IMR-90 (cell line): ENCODE data around the gene SPAG5. TPM values are rescaled to one million over a fixed set of nuclear protein-coding genes. Genes with fewer than 3 reads are reported as not detected.

ENCODE experiments used
- ATAC-seq: fragments of 200-7000 bp; cut with Tn5 transposase; 2 replicates; pipeline ENCODE4 v1.9.1; 2020; ENCODE audit warnings: low read depth, mild to moderate bottlenecking, moderate library complexity
- BruUV-seq: library from RNA; stranded (reverse); fragments of 400-500 nt; replicated peaks from 2 replicates; lab custom pipeline; 2021; lab: Mats Ljungman, UMichigan
- CTCF ChIA-PET: fragments of 300-600 bp; formaldehyde crosslinking; extraction: SDS; loops from one replicate; lab custom pipeline; 2021; ENCODE audit warnings: antibody characterized with exemption; lab: Yijun Ruan, JAX
- POLR2A ChIA-PET: fragments of 300-600 bp; sonication (Branson Sonifier 250); formaldehyde crosslinking; loops from one replicate; lab custom pipeline; 2022; ENCODE audit warnings: antibody characterized with exemption; ENCODE audit not compliant: unreplicated experiment; lab: Charles Lee
- DNase-seq: peaks from one replicate; pipeline ENCODE4 v3.0.0; 2013
- H2AFZ ChIP-seq: replicated peaks from 2 replicates; pipeline ENCODE3; 2013; ENCODE audit warnings: low read length, mild to moderate bottlenecking; ENCODE audit not compliant: poor library complexity
- H2AK5ac ChIP-seq: 2 replicates; pipeline ENCODE4 v1.6.1; 2013; ENCODE audit warnings: low read depth, low read length, inconsistent platforms
- H2AK9ac ChIP-seq: replicated peaks from 2 replicates; pipeline ENCODE3; 2013; ENCODE audit warnings: mild to moderate bottlenecking, low read depth, low read length, moderate library complexity; ENCODE audit not compliant: poor library complexity
- H2BK120ac ChIP-seq: 2 replicates; pipeline ENCODE4 v1.6.1; 2013; ENCODE audit warnings: low read depth, low read length, inconsistent platforms
- H2BK15ac ChIP-seq: 3 replicates; pipeline ENCODE4 v1.6.1; 2013; ENCODE audit warnings: low read depth, low read length, inconsistent platforms
- H2BK20ac ChIP-seq: 2 replicates; pipeline ENCODE4 v1.6.1; 2013; ENCODE audit warnings: low read depth, mild to moderate bottlenecking, inconsistent platforms, low read length, moderate library complexity
- H2BK5ac ChIP-seq: 2 replicates; pipeline ENCODE4 v1.6.1; 2013; ENCODE audit warnings: mild to moderate bottlenecking, low read depth, low read length, inconsistent platforms; ENCODE audit not compliant: poor library complexity, severe bottlenecking
- H3K14ac ChIP-seq: replicated peaks from 2 replicates; pipeline ENCODE4 v1.6.1; 2013; ENCODE audit warnings: low read depth, low read length, inconsistent platforms
- H3K18ac ChIP-seq: 2 replicates; pipeline ENCODE4 v1.6.1; 2013; ENCODE audit warnings: low read depth, low read length, control low read depth
- H3K23ac ChIP-seq: 2 replicates; pipeline ENCODE4 v1.6.1; 2013; ENCODE audit warnings: low read depth, low read length, inconsistent platforms
- H3K27ac ChIP-seq: 2 replicates; pipeline ENCODE4 v1.5.1; 2013; ENCODE audit warnings: mild to moderate bottlenecking, control low read depth, low read length; ENCODE audit not compliant: insufficient read depth
- H3K27me3 ChIP-seq: 2 replicates; pipeline ENCODE4 v1.6.1; 2013; ENCODE audit warnings: low read length; ENCODE audit not compliant: control insufficient read depth, insufficient read depth
- H3K36me3 ChIP-seq: 2 replicates; pipeline ENCODE4 v1.6.1; 2013; ENCODE audit warnings: low read length, mixed read lengths; ENCODE audit not compliant: control insufficient read depth, insufficient read depth
- H3K4ac ChIP-seq: 2 replicates; pipeline ENCODE4 v1.6.1; 2013; ENCODE audit warnings: low read depth, low read length, inconsistent platforms
- H3K4me1 ChIP-seq: 2 replicates; pipeline ENCODE4 v1.6.1; 2013; ENCODE audit warnings: low read length, mixed read lengths; ENCODE audit not compliant: control insufficient read depth, insufficient read depth
- H3K4me2 ChIP-seq: 2 replicates; pipeline ENCODE4 v1.6.1; 2013; ENCODE audit warnings: low read depth, mild to moderate bottlenecking, control low read depth, low read length, moderate library complexity
- H3K4me3 ChIP-seq: 2 replicates; pipeline ENCODE4 v1.5.1; 2013; ENCODE audit warnings: low read depth, mild to moderate bottlenecking, control low read depth, low read length, moderate library complexity; ENCODE audit not compliant: insufficient read depth
- H3K56ac ChIP-seq: 2 replicates; pipeline ENCODE4 v1.6.1; 2013; ENCODE audit warnings: low read length, inconsistent platforms; ENCODE audit not compliant: insufficient read depth; ENCODE audit errors: extremely low read depth
- H3K79me1 ChIP-seq, 2 experiments: 2 replicates each; pipeline ENCODE4 v1.6.1; 2013; ENCODE audit warnings: low read length in 2 of 2, inconsistent platforms in 1 of 2, low read depth in 1 of 2
- H3K9ac ChIP-seq: 2 replicates; pipeline ENCODE4 v1.6.1; 2013; ENCODE audit warnings: low read depth, low read length, control low read depth
- H3K9me1 ChIP-seq: 2 replicates; pipeline ENCODE4 v1.6.1; 2013; ENCODE audit warnings: low read length, inconsistent platforms; ENCODE audit not compliant: insufficient read depth
- H3K9me3 ChIP-seq: 2 replicates; pipeline ENCODE4 v1.6.1; 2013; ENCODE audit warnings: low read length; ENCODE audit not compliant: control insufficient read depth, insufficient read depth
- H4K20me1 ChIP-seq: 2 replicates; pipeline ENCODE4 v1.6.1; 2013; ENCODE audit warnings: low read length, inconsistent platforms; ENCODE audit not compliant: insufficient read depth
- H4K5ac ChIP-seq: 2 replicates; pipeline ENCODE4 v1.6.1; 2013; ENCODE audit warnings: mild to moderate bottlenecking, low read depth, low read length, control low read depth
- H4K8ac ChIP-seq, 2 experiments: 2 replicates each; pipeline ENCODE4 v1.6.1; 2013; ENCODE audit warnings: low read depth in 2 of 2, low read length in 2 of 2, control low read depth in 1 of 2, inconsistent platforms in 1 of 2
- H4K91ac ChIP-seq: 2 replicates; pipeline ENCODE4 v1.6.1; 2013; ENCODE audit warnings: low read depth, low read length, inconsistent platforms; ENCODE audit not compliant: insufficient read depth
- BHLHE40 ChIP-seq: fragments of 150-350 bp; IDR thresholded peaks from 2 replicates; pipeline ENCODE4 v1.6.1; 2016; ENCODE audit warnings: mild to moderate bottlenecking, low read depth, low read length
- CEBPB ChIP-seq: IDR thresholded peaks from 2 replicates; pipeline ENCODE4 v1.6.1; 2012; ENCODE audit warnings: low read depth, low read length, improper control_type of control experiment
- CHD1 ChIP-seq: IDR thresholded peaks from 2 replicates; pipeline ENCODE4 v1.6.1; 2012; ENCODE audit warnings: low read depth, low read length, improper control_type of control experiment
- CTCF ChIP-seq: conservative IDR thresholded peaks from 2 replicates; pipeline ENCODE4 v1.5.1; 2012; ENCODE audit warnings: mild to moderate bottlenecking, low read depth, low read length, improper control_type of control experiment
- ELK1 ChIP-seq: fragments of 150-350 bp; IDR thresholded peaks from 2 replicates; pipeline ENCODE4 v1.6.1; 2016; ENCODE audit warnings: low read depth, mild to moderate bottlenecking, low read length, moderate library complexity, borderline replicate concordance
- FOS ChIP-seq: fragments of 150-350 bp; IDR thresholded peaks from 2 replicates; pipeline ENCODE4 v1.6.1; 2016; ENCODE audit warnings: low read depth, low read length
- MAFK ChIP-seq: IDR thresholded peaks from 2 replicates; pipeline ENCODE4 v1.6.1; 2012; ENCODE audit warnings: low read depth, low read length, improper control_type of control experiment
- MAZ ChIP-seq: IDR thresholded peaks from 2 replicates; pipeline ENCODE4 v1.6.1; 2012; ENCODE audit warnings: low read depth, mild to moderate bottlenecking, low read length, improper control_type of control experiment, moderate library complexity, borderline replicate concordance
- MXI1 ChIP-seq: IDR thresholded peaks from 2 replicates; pipeline ENCODE4 v1.6.1; 2012; ENCODE audit warnings: low read depth, mild to moderate bottlenecking, low read length, moderate library complexity, borderline replicate concordance
- NFE2L2 ChIP-seq: fragments of 150-350 bp; IDR thresholded peaks from 2 replicates; pipeline ENCODE4 v1.6.1; 2016; ENCODE audit warnings: low read depth, mild to moderate bottlenecking, low read length
- POLR2A ChIP-seq: IDR thresholded peaks from 2 replicates; pipeline ENCODE4 v1.6.1; 2012; ENCODE audit warnings: mild to moderate bottlenecking, low read depth, low read length
- RAD21 ChIP-seq: IDR thresholded peaks from 2 replicates; pipeline ENCODE4 v1.6.1; 2012; ENCODE audit warnings: low read length, improper control_type of control experiment
- RCOR1 ChIP-seq: IDR thresholded peaks from 2 replicates; pipeline ENCODE4 v1.6.1; 2012; ENCODE audit warnings: mild to moderate bottlenecking, low read length, improper control_type of control experiment; ENCODE audit not compliant: insufficient replicate concordance
- RFX5 ChIP-seq: IDR thresholded peaks from 2 replicates; pipeline ENCODE4 v1.8.0; 2012; ENCODE audit warnings: low read depth, mild to moderate bottlenecking, low read length, moderate library complexity
- SMC3 ChIP-seq: fragments of 150-350 bp; IDR thresholded peaks from 2 replicates; pipeline ENCODE4 v1.6.1; 2016; ENCODE audit warnings: low read depth, mild to moderate bottlenecking, antibody characterized with exemption, low read length, moderate library complexity
- USF2 ChIP-seq: fragments of 150-350 bp; IDR thresholded peaks from 2 replicates; pipeline ENCODE4 v1.6.1; 2017; ENCODE audit warnings: mild to moderate bottlenecking, antibody characterized with exemption, low read length, low read depth
- WGBS, 2 experiments: methylation state at CpG; one replicate each; pipeline versions ENCODE4 v1.1.5 to v1.1.7; 2013; ENCODE audit warnings: missing lambda C conversion rate in 2 of 2; ENCODE audit not compliant: insufficient read length in 1 of 2; ENCODE audit errors: extremely low coverage in 2 of 2; 5-methylcytosine and 5-hydroxymethylcytosine counted together
- dilution Hi-C: fragments of 300-500 bp; cut with HindIII; formaldehyde crosslinking; loops from one replicate; pipeline ENCODE4 v1.14.3; 2018; ENCODE audit warnings: low sequenced_read_pairs; ENCODE audit not compliant: unreplicated experiment
- in situ Hi-C: fragments of 300-500 bp; cut with MboI; formaldehyde crosslinking; loops from 3 replicates; pipeline ENCODE4 v1.14.3; 2019; ENCODE audit warnings: low sequenced_read_pairs, inconsistent platforms, mixed read lengths
- intact Hi-C: fragments of 100-400 bp; cut with micrococcal nuclease; formaldehyde crosslinking; loops from 2 replicates; pipeline ENCODE4 v1.10.0; 2022
- polyA plus RNA-seq, 3 experiments: library from polyadenylated mRNA; depleted of rRNA; stranded (reverse); fragments of >200 nt; gene quantifications; 2 replicates each; pipeline ENCODE4 v1.2.3, GENCODE V29; 2012; ENCODE audit warnings: low replicate concordance in 1 of 3
- total RNA-seq: library from RNA; depleted of rRNA; stranded (reverse); fragments of >200 nt; gene quantifications from 2 replicates; pipeline ENCODE4 v1.2.3, GENCODE V29; 2012

SPAG5 gene
- total and polyA plus RNA-seq, 2 of the 4 experiments (the other 2 are of a cell fraction), result 40.3 to 60.8 TPM

GRCh38 chr17:28567604-28568003, 31.2 kb downstream of the SPAG5 start:
- no peak overlapping the region for H3K4me3 ChIP-seq
- H3K9ac ChIP-seq, result no peak overlapping the region
- no TSS peak for BruUV-seq
- TF ChIP-seq RFX5, result no peak
- TF ChIP-seq BHLHE40, result no peak
- no peak for TF ChIP-seq SMC3
- no peak for TF ChIP-seq ELK1
- TF ChIP-seq CHD1, result no peak
- TF ChIP-seq MAFK, result no peak
- TF ChIP-seq POLR2A, result no peak
- no peak for TF ChIP-seq FOS
- TF ChIP-seq RAD21, result no peak
- no peak for TF ChIP-seq CEBPB
- TF ChIP-seq CTCF, result no peak
- TF ChIP-seq NFE2L2, result no peak
- no peak for TF ChIP-seq RCOR1
- no peak for TF ChIP-seq USF2
- no peak for TF ChIP-seq MAZ
- TF ChIP-seq MXI1, result no peak
- H2AFZ ChIP-seq, result no peak overlapping the region
- H3K9me3 ChIP-seq, result no peaks in the 10 kb centered on the region
- H3K9me1 ChIP-seq, result peaks cover 13% of the 10 kb centered on the region
- WGBS, 2 experiments, result 90% methylated on average over 3 of the region's 3 CpGs; no CpG with 5 or more reads in 1 of the 2 experiments
- ChIA-PET CTCF (no interaction called here), POLR2A (no interaction called here)
- peaks cover 9% of the 10 kb centered on the region; the same call in 1 of the 2 replicates for H4K20me1 ChIP-seq
- no peak overlapping the region for H3K14ac ChIP-seq
- no peak overlapping the region for H2AK5ac ChIP-seq
- peaks cover 21 to 50% of the 10 kb centered on the region in 2 experiments for H3K79me1 ChIP-seq
- in situ Hi-C loops (no loop called here), intact Hi-C loops (no loop called here), dilution Hi-C loops (no loop called here)
- H3K18ac ChIP-seq, result no peak overlapping the region
- no peak for DNase-seq
- H3K4ac ChIP-seq, result no peak overlapping the region
- peaks cover 7% of the 10 kb centered on the region for H3K4me1 ChIP-seq
- H2BK5ac ChIP-seq, result no peak overlapping the region
- no peak overlapping the region for H3K4me2 ChIP-seq
- H3K56ac ChIP-seq, result no peak overlapping the region
- H2AK9ac ChIP-seq, result no peak overlapping the region
- ATAC-seq, result no peak
- no peak overlapping the region for H2BK20ac ChIP-seq
- no peaks in the 10 kb centered on the region for H3K27me3 ChIP-seq
- H4K5ac ChIP-seq, result no peak overlapping the region
- no peak overlapping the region for H2BK15ac ChIP-seq
- no peak overlapping the region for H4K91ac ChIP-seq
- no peak overlapping the region for H2BK120ac ChIP-seq
- H4K8ac ChIP-seq, result no peak overlapping the region
- no peak overlapping the region for H3K27ac ChIP-seq
- H3K23ac ChIP-seq, result no peak overlapping the region
- peaks cover 7% of the 10 kb centered on the region for H3K36me3 ChIP-seq
